GM12878 (cell line): ENCODE measurements around the gene ALG3. TPM values are rescaled to one million over a fixed set of nuclear protein-coding genes. Genes with fewer than 3 reads are reported as not detected.

Source experiments
- ATAC-seq: fragments of 200-7000 bp; cut with Tn5 transposase; 3 replicates; pipeline ENCODE4 v1.9.1; 2020; ENCODE audit warnings: mild to moderate bottlenecking, moderate library complexity
- BruUV-seq: library from RNA; stranded (reverse); fragments of 400-500 nt; replicated peaks from 2 replicates; lab custom pipeline; 2021; lab: Mats Ljungman, UMichigan
- CTCF ChIA-PET: fragments of 300-600 bp; sonication (Branson Sonifier 250); formaldehyde crosslinking; extraction: SDS; loops from one replicate; lab custom pipeline; 2021; ENCODE audit warnings: inconsistent platforms; lab: Yijun Ruan, JAX
- POLR2A ChIA-PET: fragments of 350-600 bp; formaldehyde crosslinking; extraction: SDS; loops from one replicate; lab custom pipeline; 2021; ENCODE audit warnings: inconsistent platforms; lab: Charles Lee
- RAD21 ChIA-PET: fragments of 300-600 bp; sonication (Branson Sonifier 250); formaldehyde crosslinking; loops from one replicate; lab custom pipeline; 2023; ENCODE audit warnings: antibody characterized with exemption; ENCODE audit not compliant: unreplicated experiment; lab: Charles Lee
- SMC1A ChIA-PET: fragments of 300-600 bp; sonication (Branson Sonifier 250); formaldehyde crosslinking; loops from one replicate; lab custom pipeline; 2023; ENCODE audit not compliant: unreplicated experiment, uncharacterized antibody; lab: Charles Lee
- DNase-seq: peaks from one replicate; pipeline ENCODE4 v3.0.0-alpha.2; 2011; ENCODE audit warnings: low read depth, low spot score
- FAIRE-seq: peaks from 3 replicates; lab custom pipeline; 2011; peaks lifted over from hg19 to GRCh38; lab: Jason Lieb, UNC
- H2AFZ ChIP-seq: 2 replicates; pipeline ENCODE4 v1.6.0; 2011; ENCODE audit warnings: low read depth, low read length, control low read depth; ENCODE audit not compliant: control insufficient read depth
- H3K27ac ChIP-seq: 2 replicates; pipeline ENCODE4 v1.5.1; 2011; ENCODE audit warnings: control low read depth; ENCODE audit not compliant: control insufficient read depth, insufficient read depth
- H3K27me3 ChIP-seq, 2 experiments: replicated peaks in 1 of 2; 2 replicates each; pipeline versions ENCODE4 v1.6.0 to v1.6.1; 2011; ENCODE audit warnings: low read length in 1 of 2; ENCODE audit not compliant: control insufficient read depth in 2 of 2, insufficient read depth in 2 of 2
- H3K36me3 ChIP-seq, 2 experiments: 2 replicates each; pipeline ENCODE4 v1.5.1; 2011; ENCODE audit warnings: low read length in 1 of 2; ENCODE audit not compliant: control insufficient read depth in 2 of 2, insufficient read depth in 2 of 2
- H3K4me1 ChIP-seq: 2 replicates; pipeline ENCODE4 v1.6.1; 2011; ENCODE audit warnings: mild to moderate bottlenecking, low read length, moderate library complexity, mixed read lengths; ENCODE audit not compliant: control insufficient read depth, insufficient read depth
- H3K4me2 ChIP-seq: 2 replicates; pipeline ENCODE4 v1.6.0; 2011; ENCODE audit warnings: control low read depth; ENCODE audit not compliant: control insufficient read depth, insufficient read depth
- H3K4me3 ChIP-seq: fragments of 200-600 bp; sonication (generic); 2 replicates; pipeline ENCODE4 v1.5.1; 2016
- H3K79me2 ChIP-seq: 2 replicates; pipeline ENCODE4 v1.6.0; 2011; ENCODE audit warnings: low read length; ENCODE audit not compliant: control insufficient read depth, insufficient read depth
- H3K9ac ChIP-seq: 2 replicates; pipeline ENCODE4 v1.8.0; 2011; ENCODE audit warnings: low read length, control low read depth, mixed read lengths; ENCODE audit not compliant: control insufficient read depth, insufficient read depth
- H3K9me3 ChIP-seq: replicated peaks from 3 replicates; pipeline ENCODE4 v1.5.1; 2011; ENCODE audit warnings: mild to moderate bottlenecking, low read length; ENCODE audit not compliant: control insufficient read depth, insufficient read depth
- H4K20me1 ChIP-seq: 2 replicates; pipeline ENCODE4 v1.6.0; 2011; ENCODE audit not compliant: control insufficient read depth, insufficient read depth
- ASH2L ChIP-seq: fragments of 300-600, 200-600 bp; sonication (generic); IDR thresholded peaks from 2 replicates; pipeline ENCODE4 v1.6.1; 2017; ENCODE audit warnings: low read depth, mild to moderate bottlenecking, borderline replicate concordance
- BHLHE40 ChIP-seq, 2 experiments: fragments of 450-650 bp in 1 of 2; IDR thresholded peaks; 2 replicates each; pipeline ENCODE4 v1.6.1; 2011 to 2017; ENCODE audit warnings: low read depth in 2 of 2, borderline replicate concordance in 1 of 2, improper control_type of control experiment in 1 of 2, low read length in 1 of 2, mild to moderate bottlenecking in 1 of 2
- CHD1 ChIP-seq: IDR thresholded peaks from 2 replicates; pipeline ENCODE4 v1.6.1; 2012; ENCODE audit warnings: low read depth, low read length, improper control_type of control experiment
- E2F4 ChIP-seq: IDR thresholded peaks from 2 replicates; pipeline ENCODE4 v1.6.1; 2012; ENCODE audit warnings: low read depth, low read length, improper control_type of control experiment
- ELK1 ChIP-seq: IDR thresholded peaks from 2 replicates; pipeline ENCODE4 v1.6.1; 2012; ENCODE audit warnings: low read depth, low read length, improper control_type of control experiment
- FOXK2 ChIP-seq: fragments of 450-650 bp; IDR thresholded peaks from 2 replicates; pipeline ENCODE4 v1.6.1; 2017; ENCODE audit warnings: mild to moderate bottlenecking, moderate library complexity
- HDGF ChIP-seq: fragments of 450-650 bp; IDR thresholded peaks from 2 replicates; pipeline ENCODE4 v1.6.1; 2016; ENCODE audit warnings: antibody characterized with exemption
- NFXL1 ChIP-seq: fragments of 450-650 bp; IDR thresholded peaks from 2 replicates; pipeline ENCODE4 v1.6.1; 2017; ENCODE audit warnings: antibody characterized with exemption, mild to moderate bottlenecking, borderline replicate concordance
- POLR2A ChIP-seq: IDR thresholded peaks from 2 replicates; pipeline ENCODE4 v1.6.1; 2011; ENCODE audit warnings: low read depth, mild to moderate bottlenecking, low read length
- REST ChIP-seq: IDR thresholded peaks from 2 replicates; pipeline ENCODE4 v1.6.1; 2012; ENCODE audit warnings: mild to moderate bottlenecking, low read depth, low read length
- RFX5 ChIP-seq: IDR thresholded peaks from 2 replicates; pipeline ENCODE4 v1.6.1; 2011; ENCODE audit warnings: low read depth, low read length, improper control_type of control experiment
- RUNX3 ChIP-seq: IDR thresholded peaks from 2 replicates; pipeline ENCODE4 v1.6.1; 2012; ENCODE audit warnings: low read length, inconsistent platforms
- SPI1 ChIP-seq: IDR thresholded peaks from 2 replicates; pipeline ENCODE4 v1.6.1; 2011; ENCODE audit warnings: low read depth, mild to moderate bottlenecking, low read length, moderate library complexity, borderline replicate concordance; ENCODE audit not compliant: insufficient read depth
- STAT1 ChIP-seq: fragments of 450-650 bp; conservative IDR thresholded peaks from 2 replicates; pipeline ENCODE4 v1.6.1; 2014; ENCODE audit warnings: antibody characterized with exemption, mild to moderate bottlenecking
- ZNF24 ChIP-seq: fragments of 450-650 bp; IDR thresholded peaks from 2 replicates; pipeline ENCODE4 v1.6.1; 2017; ENCODE audit warnings: antibody characterized with exemption, mild to moderate bottlenecking
- WGBS: methylation state at CpG from one replicate; pipeline ENCODE4 v1.1.6; 2016; ENCODE audit warnings: low lambda C conversion rate; ENCODE audit not compliant: insufficient replicate concordance, insufficient coverage; ENCODE audit errors: missing lambda C conversion rate; 5-methylcytosine and 5-hydroxymethylcytosine counted together
- in situ Hi-C: fragments of 300-500 bp; cut with MboI; formaldehyde crosslinking; loops from 9 replicates; pipeline ENCODE4 v1.14.3; 2018; ENCODE audit warnings: mixed read lengths
- intact Hi-C: fragments of 100-400 bp; cut with micrococcal nuclease; formaldehyde crosslinking; loops from one replicate; pipeline ENCODE4 v1.14.2; 2022; ENCODE audit not compliant: unreplicated experiment
- polyA plus RNA-seq, 11 experiments: library from polyadenylated mRNA; depleted of rRNA in 4 of 11; unstranded in 6 of 11; stranded (reverse) in 5 of 11; fragments of >200 nt; fragmentation: Nextera tagmentation in 4 of 11; fragmentation: Illumina TruSeq in 1 of 11; extraction: Ambion mirVana in 4 of 11; extraction: Trizol in 1 of 11; gene quantifications; 1 replicate in 1 of 11; 2 replicates in 10 of 11; pipeline versions ENCODE4 v1.2.1 to v1.2.3, GENCODE V29; 2011 to 2016; ENCODE audit warnings: inconsistent platforms in 2 of 11, missing spikeins in 2 of 11, low read depth in 1 of 11
- total RNA-seq, 4 experiments: library from RNA; depleted of rRNA in 3 of 4; stranded (reverse); fragments of >200 nt in 3 of 4; fragmentation: Illumina TruSeq in 1 of 4; extraction: Trizol in 1 of 4; gene quantifications; 2 replicates each; pipeline versions ENCODE4 v1.2.1 to v1.2.3, GENCODE V29; 2013 to 2021

The ALG3 gene
- total and polyA plus RNA-seq, 10 of the 15 experiments (the other 5 are each of a cell fraction or from before 2014, with no cell fraction given), result 13.6 to 84.7 (median 39.4) TPM

GRCh38 chr3:184282941-184283340 is 34.2 kb upstream of the ALG3 start:
- H3K4me1 ChIP-seq, result no peaks in the 10 kb centered on the region
- SMC1A ChIA-PET, result no interaction called here
- CTCF ChIA-PET, result interaction anchor here (1.3 kb wide), 1 partner anchor 387 kb away, joined by 5 read pairs; no protein-coding TSS in a partner anchor
- no peaks in the 10 kb centered on the region; a peak in 2 of 4 replicates for H3K27me3 ChIP-seq
- in situ Hi-C loops (no loop called here), intact Hi-C loops (no loop called here)
- no peak for DNase-seq
- no peaks in the 10 kb centered on the region for H3K79me2 ChIP-seq
- RAD21 ChIA-PET, result no interaction called here
- no TSS peak for BruUV-seq
- no peak overlapping the region for H2AFZ ChIP-seq
- no peak overlapping the region for H3K9ac ChIP-seq
- no peak overlapping the region for H3K4me3 ChIP-seq
- no peaks in the 10 kb centered on the region for H3K36me3 ChIP-seq
- 59% methylated on average over 4 of the region's 4 CpGs for WGBS
- H3K4me2 ChIP-seq, result no peak overlapping the region
- POLR2A ChIA-PET, result interaction anchor here (0.5 kb wide), 1 partner anchor 9 kb away, joined by 4 read pairs; no protein-coding TSS in a partner anchor
- H4K20me1 ChIP-seq, result no peaks in the 10 kb centered on the region
- no peaks in the 10 kb centered on the region for H3K9me3 ChIP-seq
- no peak overlapping the region for H3K27ac ChIP-seq
- no peak for FAIRE-seq
- no peak for ATAC-seq
- TF ChIP-seq REST (no peak), BHLHE40 (IDR thresholded peaks at IDR 0.05; ENCODE audit: borderline replicate concordance in 1 of 2, low read depth in 2 of 2, low read length in 1 of 2) (no peak), STAT1 (no peak), SPI1 (no peak), ELK1 (no peak), POLR2A (no peak), NFXL1 (no peak), RFX5 (no peak), RUNX3 (no peak), ZNF24 (no peak), FOXK2 (no peak), CHD1 (no peak), HDGF (no peak), E2F4 (no peak), ASH2L (no peak)
